T-helper 1 cell (primary cell): Measurements from ENCODE around the gene CERK.
A peak's percentile ranks its signal among the peaks of the same experiment; 100 is the strongest.

Source experiments
- DNase-seq, 5 donors: peaks; one replicate each; pipeline ENCODE4 v3.0.0-alpha.2; 2012 to 2020

CERK gene

GRCh38 chr22:46676479-46676878 lies 61.6 kb downstream of the CERK start:
- DNase-seq = no peak

GRCh38 chr22:46675938-46676337 lies 62.1 kb downstream of the CERK start:
- DNase-seq = no peak

GRCh38 chr22:46675479-46675878 lies 62.6 kb downstream of the CERK start:
- DNase-seq = no peak

GRCh38 chr22:46674906-46675305 lies 63.1 kb downstream of the CERK start:
- DNase-seq = no peak

- peak; percentile 64 to 89 (median 77) for DNase-seq
These were observed 63.7 kb downstream of the CERK start for GRCh38 chr22:46674367-46674781.

GRCh38 chr22:46673662-46674236 lies 64.3 kb downstream of the CERK start:
- peak in 1 of 5 donors; percentile 26 for DNase-seq

- DNase-seq = no peak
These were observed 64.8 kb downstream of the CERK start for GRCh38 chr22:46673205-46673604.

GRCh38 chr22:46672731-46673130 lies 65.3 kb downstream of the CERK start:
- no peak for DNase-seq

GRCh38 chr22:46671824-46672432 lies 66.1 kb downstream of the CERK start:
- DNase-seq = no peak

- no peak for DNase-seq
These were observed 68.9 kb downstream of the CERK start for GRCh38 chr22:46669201-46669600.

GRCh38 chr22:46668116-46668515 lies 69.9 kb downstream of the CERK start:
- no peak for DNase-seq

GRCh38 chr22:46667245-46667623 lies 70.8 kb downstream of the CERK start:
- DNase-seq = no peak

- no peak for DNase-seq
These were observed 71.3 kb downstream of the CERK start for GRCh38 chr22:46666577-46667244.

GRCh38 chr22:46665751-46666280 lies 72.2 kb downstream of the CERK start:
- DNase-seq = no peak

GRCh38 chr22:46665151-46665695 lies 72.8 kb downstream of the CERK start:
- no peak for DNase-seq

GRCh38 chr22:46664301-46664855 lies 73.7 kb downstream of the CERK start:
- DNase-seq = no peak

- no peak for DNase-seq
These were observed 74.5 kb downstream of the CERK start for GRCh38 chr22:46663436-46664100.

GRCh38 chr22:46663001-46663400 lies 75.1 kb downstream of the CERK start:
- DNase-seq = no peak

GRCh38 chr22:46662226-46662625 lies 75.8 kb downstream of the CERK start:
- no peak for DNase-seq

GRCh38 chr22:46661221-46661851 lies 76.7 kb downstream of the CERK start:
- DNase-seq = peak in 4 of 5 donors; percentile 19 to 67 (median 50)

- peak in 1 of 5 donors; percentile 25 for DNase-seq
These were observed 77.3 kb downstream of the CERK start for GRCh38 chr22:46660604-46661201.

GRCh38 chr22:46659791-46660186 lies 78.3 kb downstream of the CERK start:
- DNase-seq = no peak
